CD4-positive, CD25-positive, alpha-beta regulatory T cell (primary cell): ENCODE results near the gene PICK1. TPM values are rescaled to one million over a fixed set of nuclear protein-coding genes. Genes with fewer than 3 reads are reported as not detected.
A peak's percentile ranks its signal among the peaks of the same experiment; 100 is the strongest.

Source experiments
- ATAC-seq, 2 donors: fragments of 150-1000 bp; cut with Tn5 transposase; one replicate each; pipeline ENCODE4 v1.10.0; 2021; ENCODE audit warnings: low read depth in 2 of 2, moderate number of reproducible peaks in 2 of 2, moderate library complexity in 1 of 2
- DNase-seq, 3 donors: peaks; one replicate each; pipeline versions ENCODE4 v3.0.0 to v3.0.0-alpha.2; 2012 to 2022; ENCODE audit warnings: mixed read lengths in 1 of 3
- H3K27ac ChIP-seq: one replicate; pipeline ENCODE4 v1.7.0; 2013; ENCODE audit warnings: mild to moderate bottlenecking, low read length; ENCODE audit not compliant: insufficient read depth, poor library complexity, severe bottlenecking
- H3K27me3 ChIP-seq: one replicate; pipeline ENCODE4 v1.7.0; 2013; ENCODE audit warnings: low read length; ENCODE audit not compliant: control insufficient read depth, insufficient read depth
- H3K36me3 ChIP-seq: one replicate; pipeline ENCODE4 v1.7.0; 2013; ENCODE audit warnings: mild to moderate bottlenecking, low read length, moderate library complexity; ENCODE audit not compliant: control insufficient read depth, insufficient read depth
- H3K4me1 ChIP-seq: 2 replicates; pipeline ENCODE4 v1.7.0; 2013; ENCODE audit warnings: mild to moderate bottlenecking, low read length; ENCODE audit not compliant: insufficient read depth, control insufficient read depth, poor library complexity, severe bottlenecking
- H3K4me3 ChIP-seq: one replicate; pipeline ENCODE4 v1.7.0; 2013; ENCODE audit warnings: low read depth, mild to moderate bottlenecking, low read length, moderate library complexity
- H3K9me3 ChIP-seq, 2 experiments: 1 replicate in 1 of 2; 2 replicates in 1 of 2; pipeline ENCODE4 v1.7.0; 2013; ENCODE audit warnings: low read length in 2 of 2, mild to moderate bottlenecking in 1 of 2, moderate library complexity in 1 of 2; ENCODE audit not compliant: control insufficient read depth in 2 of 2
- H3K27ac Mint-ChIP-seq, 3 donors: one replicate each; pipeline ENCODE4 v1.8.0; 2020 to 2022; ENCODE audit warnings: mild to moderate bottlenecking in 3 of 3, mixed read lengths in 3 of 3, moderate library complexity in 2 of 3
- H3K27me3 Mint-ChIP-seq: one replicate; pipeline ENCODE4 v1.8.0; 2022; ENCODE audit warnings: mild to moderate bottlenecking, mixed read lengths
- H3K36me3 Mint-ChIP-seq: one replicate; pipeline ENCODE4 v1.8.0; 2020; ENCODE audit warnings: mixed read lengths
- H3K4me1 Mint-ChIP-seq, 4 donors: one replicate each; pipeline ENCODE4 v1.8.0; 2020 to 2022; ENCODE audit warnings: mixed read lengths in 4 of 4, mild to moderate bottlenecking in 1 of 4
- H3K4me3 Mint-ChIP-seq, 4 donors: one replicate each; pipeline ENCODE4 v1.8.0; 2020 to 2022; ENCODE audit warnings: mild to moderate bottlenecking in 4 of 4, mixed read lengths in 4 of 4, moderate library complexity in 3 of 4
- H3K9me3 Mint-ChIP-seq, 7 donors: one replicate each; pipeline ENCODE4 v1.8.0; 2020 to 2022; ENCODE audit warnings: mixed read lengths in 7 of 7, mild to moderate bottlenecking in 3 of 7, moderate library complexity in 2 of 7
- polyA plus RNA-seq, 4 donors: library from polyadenylated mRNA; unstranded; fragments of 300-500 nt; fragmentation: Illumina TruSeq; gene quantifications; one replicate each; pipeline ENCODE4 v1.2.3, GENCODE V29; 2021
- total RNA-seq: library from RNA; stranded (reverse); gene quantifications from one replicate; pipeline ENCODE4 v1.2.3, GENCODE V29; 2022

The PICK1 gene
- total and polyA plus RNA-seq, 5 donors from 2014 or later, result 4.5 to 23.0 (median 7.0) TPM

GRCh38 chr22:38028344-38029130 lies 28.7 kb upstream of the PICK1 start:
- no peaks in the 10 kb centered on the region for H3K9me3 ChIP-seq
- H3K36me3 ChIP-seq, result no peaks in the 10 kb centered on the region
- Mint-ChIP-seq H3K4me3 (no peak overlapping the region), H3K9me3 (no peaks in the 10 kb centered on the region), H3K27ac (no peak overlapping the region), H3K27me3 (no peaks in the 10 kb centered on the region), H3K4me1 (peaks cover 0 to 3% (median 0%) of the 10 kb centered on the region in 4 donors), H3K36me3 (no peaks in the 10 kb centered on the region)
- H3K27ac ChIP-seq, result no peak overlapping the region
- H3K4me3 ChIP-seq, result no peak overlapping the region
- DNase-seq, result no peak
- ATAC-seq, result no peak
- H3K27me3 ChIP-seq, result no peaks in the 10 kb centered on the region
- no peaks in the 10 kb centered on the region for H3K4me1 ChIP-seq

GRCh38 chr22:38029370-38029769 lies 27.8 kb upstream of the PICK1 start:
- no peak for ATAC-seq
- Mint-ChIP-seq H3K9me3 (no peaks in the 10 kb centered on the region), H3K27me3 (no peaks in the 10 kb centered on the region), H3K4me3 (no peak overlapping the region), H3K36me3 (no peaks in the 10 kb centered on the region), H3K27ac (peak overlapping the region in 1 of 3 donors; percentile 75), H3K4me1 (peaks cover 0 to 3% (median 0%) of the 10 kb centered on the region in 4 donors)
- Histone ChIP-seq H3K9me3 (no peaks in the 10 kb centered on the region), H3K27ac (no peak overlapping the region), H3K4me1 (no peaks in the 10 kb centered on the region), H3K27me3 (no peaks in the 10 kb centered on the region), H3K4me3 (no peak overlapping the region), H3K36me3 (no peaks in the 10 kb centered on the region)
- no peak for DNase-seq

GRCh38 chr22:38029901-38030300 lies 27.3 kb upstream of the PICK1 start:
- H3K27me3 ChIP-seq, result no peaks in the 10 kb centered on the region
- peak overlapping the region in 1 of 3 donors; percentile 75 for H3K27ac Mint-ChIP-seq
- no peaks in the 10 kb centered on the region for H3K36me3 Mint-ChIP-seq
- H3K9me3 Mint-ChIP-seq, result no peaks in the 10 kb centered on the region
- DNase-seq (no peak), ATAC-seq (no peak)
- no peaks in the 10 kb centered on the region for H3K4me1 ChIP-seq
- no peaks in the 10 kb centered on the region for H3K9me3 ChIP-seq
- no peaks in the 10 kb centered on the region for H3K27me3 Mint-ChIP-seq
- H3K4me1 Mint-ChIP-seq, result peaks cover 0 to 3% (median 0%) of the 10 kb centered on the region in 4 donors
- no peak overlapping the region for H3K4me3 ChIP-seq
- no peak overlapping the region for H3K27ac ChIP-seq
- no peak overlapping the region for H3K4me3 Mint-ChIP-seq
- no peaks in the 10 kb centered on the region for H3K36me3 ChIP-seq

- ATAC-seq, result no peak
- DNase-seq, result no peak
- Histone ChIP-seq H3K4me1 (no peaks in the 10 kb centered on the region), H3K4me3 (no peak overlapping the region), H3K27ac (no peak overlapping the region), H3K36me3 (no peaks in the 10 kb centered on the region), H3K27me3 (no peaks in the 10 kb centered on the region), H3K9me3 (no peaks in the 10 kb centered on the region)
- Mint-ChIP-seq H3K9me3 (no peaks in the 10 kb centered on the region), H3K4me1 (peaks cover 0 to 3% (median 0%) of the 10 kb centered on the region in 4 donors), H3K4me3 (no peak overlapping the region), H3K27me3 (no peaks in the 10 kb centered on the region), H3K36me3 (no peaks in the 10 kb centered on the region), H3K27ac (peak overlapping the region in 1 of 3 donors; percentile 25)
These were observed 26.7 kb upstream of the PICK1 start for GRCh38 chr22:38030311-38031133.

- no peaks in the 10 kb centered on the region for H3K4me1 ChIP-seq
- no peak for ATAC-seq
- Mint-ChIP-seq H3K4me1 (peaks cover 0 to 3% (median 0%) of the 10 kb centered on the region in 4 donors), H3K27me3 (no peaks in the 10 kb centered on the region), H3K9me3 (no peaks in the 10 kb centered on the region), H3K4me3 (no peak overlapping the region), H3K27ac (no peak overlapping the region), H3K36me3 (no peaks in the 10 kb centered on the region)
- H3K27me3 ChIP-seq, result no peaks in the 10 kb centered on the region
- no peaks in the 10 kb centered on the region for H3K36me3 ChIP-seq
- H3K9me3 ChIP-seq, result no peaks in the 10 kb centered on the region
- no peak overlapping the region for H3K4me3 ChIP-seq
- no peak overlapping the region for H3K27ac ChIP-seq
- DNase-seq, result no peak
These were observed 25.7 kb upstream of the PICK1 start for GRCh38 chr22:38031491-38031890.

GRCh38 chr22:38032681-38033521 lies 24.3 kb upstream of the PICK1 start:
- Mint-ChIP-seq H3K27ac (no peak overlapping the region), H3K4me1 (peaks cover 0 to 5% (median 0%) of the 10 kb centered on the region in 4 donors), H3K9me3 (no peaks in the 10 kb centered on the region), H3K4me3 (no peak overlapping the region), H3K27me3 (peaks cover 5% of the 10 kb centered on the region), H3K36me3 (no peaks in the 10 kb centered on the region)
- H3K27ac ChIP-seq, result no peak overlapping the region
- ATAC-seq (no peak), DNase-seq (no peak)
- no peaks in the 10 kb centered on the region for H3K27me3 ChIP-seq
- H3K36me3 ChIP-seq, result no peaks in the 10 kb centered on the region
- H3K4me3 ChIP-seq, result no peak overlapping the region
- no peaks in the 10 kb centered on the region for H3K4me1 ChIP-seq
- no peaks in the 10 kb centered on the region for H3K9me3 ChIP-seq

GRCh38 chr22:38033522-38034277 lies 23.5 kb upstream of the PICK1 start:
- Mint-ChIP-seq H3K4me1 (peaks cover 0 to 2% (median 0%) of the 10 kb centered on the region in 4 donors), H3K27ac (no peak overlapping the region), H3K4me3 (no peak overlapping the region), H3K36me3 (no peaks in the 10 kb centered on the region), H3K9me3 (no peaks in the 10 kb centered on the region), H3K27me3 (peaks cover 5% of the 10 kb centered on the region)
- H3K9me3 ChIP-seq, result no peaks in the 10 kb centered on the region
- ATAC-seq (no peak), DNase-seq (no peak)
- H3K4me3 ChIP-seq, result no peak overlapping the region
- no peaks in the 10 kb centered on the region for H3K4me1 ChIP-seq
- no peaks in the 10 kb centered on the region for H3K36me3 ChIP-seq
- no peaks in the 10 kb centered on the region for H3K27me3 ChIP-seq
- no peak overlapping the region for H3K27ac ChIP-seq
